SU-DHL-6 (cell line): ENCODE measurements around the gene WDR86.

ENCODE experiments used
- H2AFZ ChIP-seq: fragments of 200-600 bp; sonication (generic); 2 replicates; pipeline ENCODE4 v1.6.1; 2014; ENCODE audit warnings: low read depth, mild to moderate bottlenecking, moderate library complexity, mixed read lengths, antibody characterized with exemption, low read length; ENCODE audit not compliant: severe bottlenecking
- H3F3A ChIP-seq: fragments of 200-600 bp; shearing (Covaris generic); 2 replicates; pipeline ENCODE4 v1.6.0; 2016; ENCODE audit warnings: antibody characterized with exemption, mild to moderate bottlenecking; ENCODE audit not compliant: insufficient read depth
- H3K27ac ChIP-seq: fragments of 200-600 bp; sonication (generic); 2 replicates; pipeline ENCODE4 v1.5.1; 2016; ENCODE audit warnings: low read depth, mild to moderate bottlenecking, low read length, moderate library complexity, mixed read lengths
- H3K27me3 ChIP-seq: fragments of 200-600 bp; sonication (generic), shearing (Covaris generic); 2 replicates; pipeline ENCODE4 v1.6.0; 2014; ENCODE audit warnings: mild to moderate bottlenecking, low read length
- H3K36me3 ChIP-seq: fragments of 200-600 bp; sonication (generic); 2 replicates; pipeline ENCODE4 v1.6.1; 2014; ENCODE audit warnings: mild to moderate bottlenecking, low read length, mixed read lengths
- H3K4me2 ChIP-seq: fragments of 300-600, 200-600 bp; shearing (Covaris generic), sonication (generic); 2 replicates; pipeline ENCODE4 v1.6.0; 2014; ENCODE audit warnings: low read length, low read depth, mild to moderate bottlenecking; ENCODE audit not compliant: poor library complexity, severe bottlenecking
- H3K4me3 ChIP-seq: fragments of 200-600 bp; sonication (generic); 2 replicates; pipeline ENCODE4 v1.5.1; 2014; ENCODE audit warnings: antibody characterized with exemption, low read length, mild to moderate bottlenecking, mixed read lengths; ENCODE audit not compliant: insufficient read depth, poor library complexity, severe bottlenecking
- H3K79me2 ChIP-seq: fragments of 200-600 bp; sonication (generic); 2 replicates; pipeline ENCODE4 v1.6.1; 2014; ENCODE audit warnings: mild to moderate bottlenecking, low read length, moderate library complexity; ENCODE audit not compliant: insufficient read depth
- H3K9ac ChIP-seq: fragments of 200-600 bp; sonication (generic); 2 replicates; pipeline ENCODE4 v1.7.0; 2014; ENCODE audit warnings: mild to moderate bottlenecking, low read length
- H3K9me2 ChIP-seq: fragments of 200-600 bp; sonication (generic); replicated peaks from 2 replicates; pipeline ENCODE4 v1.6.1; 2014; ENCODE audit warnings: low read length; ENCODE audit not compliant: insufficient read depth
- H3K9me3 ChIP-seq: fragments of 200-600 bp; sonication (generic); 2 replicates; pipeline ENCODE4 v1.6.1; 2014; ENCODE audit warnings: low read length, mixed read lengths; ENCODE audit not compliant: insufficient read depth
- H4K20me1 ChIP-seq: fragments of 200-600 bp; sonication (generic); 2 replicates; pipeline ENCODE4 v1.6.1; 2014; ENCODE audit warnings: low read depth, mild to moderate bottlenecking, antibody characterized with exemption, low read length, moderate library complexity, mixed read lengths
- CTCF ChIP-seq: fragments of 200-600 bp; sonication (generic); IDR thresholded peaks from one replicate; pipeline ENCODE4 v1.5.1; 2017; ENCODE audit warnings: antibody characterized with exemption, mild to moderate bottlenecking, low read length, moderate library complexity; ENCODE audit not compliant: insufficient read depth, poor library complexity, severe bottlenecking
- EZH2phosphoT487 ChIP-seq: fragments of 200-600 bp; sonication (generic), shearing (Covaris generic); conservative IDR thresholded peaks from 2 replicates; pipeline ENCODE4 v1.6.1; 2018; ENCODE audit warnings: mild to moderate bottlenecking, antibody characterized with exemption, low read length, moderate library complexity, mixed read lengths

Gene WDR86

GRCh38 chr7:151413241-151413640 is 3.4 kb upstream of the WDR86 start:
- H3F3A ChIP-seq, result no peaks in the 10 kb centered on the region
- no peak for TF ChIP-seq EZH2phosphoT487
- TF ChIP-seq CTCF, result no peak
- H3K36me3 ChIP-seq, result no peaks in the 10 kb centered on the region
- H3K9me3 ChIP-seq, result no peaks in the 10 kb centered on the region
- H3K9me2 ChIP-seq, result no peaks in the 10 kb centered on the region
- no peaks in the 10 kb centered on the region for H4K20me1 ChIP-seq
- H3K27me3 ChIP-seq, result no peaks in the 10 kb centered on the region
- no peak overlapping the region for H2AFZ ChIP-seq
- H3K79me2 ChIP-seq, result no peaks in the 10 kb centered on the region
- no peak overlapping the region for H3K4me3 ChIP-seq
- H3K9ac ChIP-seq, result no peak overlapping the region
- H3K27ac ChIP-seq, result no peak overlapping the region
- H3K4me2 ChIP-seq, result no peak overlapping the region

- Histone ChIP-seq H3K4me3 (no peak overlapping the region), H3K79me2 (no peaks in the 10 kb centered on the region), H3F3A (no peaks in the 10 kb centered on the region), H3K4me2 (no peak overlapping the region), H3K36me3 (no peaks in the 10 kb centered on the region), H4K20me1 (no peaks in the 10 kb centered on the region), H3K27ac (no peak overlapping the region), H3K9me3 (no peaks in the 10 kb centered on the region), H2AFZ (no peak overlapping the region), H3K27me3 (no peaks in the 10 kb centered on the region), H3K9me2 (no peaks in the 10 kb centered on the region), H3K9ac (no peak overlapping the region)
- no peak for TF ChIP-seq EZH2phosphoT487
- TF ChIP-seq CTCF, result no peak
Observed at GRCh38 chr7:151412318-151412717, 2.5 kb upstream of the WDR86 start.

- Histone ChIP-seq H3K79me2 (no peaks in the 10 kb centered on the region), H3K9me3 (no peaks in the 10 kb centered on the region), H3K9me2 (no peaks in the 10 kb centered on the region), H3F3A (no peaks in the 10 kb centered on the region), H3K27me3 (no peaks in the 10 kb centered on the region), H3K27ac (no peak overlapping the region), H4K20me1 (no peaks in the 10 kb centered on the region), H3K4me2 (no peak overlapping the region), H3K36me3 (no peaks in the 10 kb centered on the region), H2AFZ (no peak overlapping the region), H3K9ac (no peak overlapping the region), H3K4me3 (no peak overlapping the region)
- TF ChIP-seq CTCF, result no peak
- no peak for TF ChIP-seq EZH2phosphoT487
Observed at GRCh38 chr7:151411551-151411950, 1.7 kb upstream of the WDR86 start.
